Lung (tissue), 12 donors: ENCODE results near the gene MGAT1. TPM values are rescaled to one million over a fixed set of nuclear protein-coding genes. Genes with fewer than 3 reads are reported as not detected.

Experiments
- ATAC-seq: fragments of 200-7000 bp; cut with Tn5 transposase; one replicate; pipeline ENCODE4 v1.9.1; 2020; ENCODE audit warnings: moderate number of reproducible peaks; ENCODE audit not compliant: insufficient read depth, low FRiP score
- DNase-seq, 3 donors: peaks; one replicate each; pipeline ENCODE4 v3.0.0-alpha.2; 2013 to 2017
- H3K27ac ChIP-seq, 2 donors: one replicate each; pipeline ENCODE4 v1.5.1; 2013; ENCODE audit warnings: mild to moderate bottlenecking in 2 of 2, moderate library complexity in 2 of 2, control low read depth in 1 of 2, inconsistent platforms in 1 of 2, low read depth in 1 of 2, low read length in 1 of 2
- H3K27me3 ChIP-seq, 3 donors: one replicate each; pipeline ENCODE4 v1.5.1; 2013; ENCODE audit warnings: low read length in 2 of 3; ENCODE audit not compliant: control insufficient read depth in 3 of 3, insufficient read depth in 3 of 3
- H3K36me3 ChIP-seq, 4 donors: one replicate each; pipeline ENCODE4 v1.5.1; 2013; ENCODE audit warnings: low read length in 4 of 4, mild to moderate bottlenecking in 1 of 4, moderate library complexity in 1 of 4; ENCODE audit not compliant: control insufficient read depth in 4 of 4, insufficient read depth in 4 of 4
- H3K4me1 ChIP-seq, 5 donors: one replicate each; pipeline ENCODE4 v1.5.1; 2013; ENCODE audit warnings: low read length in 5 of 5, mild to moderate bottlenecking in 2 of 5, moderate library complexity in 1 of 5; ENCODE audit not compliant: control insufficient read depth in 5 of 5, insufficient read depth in 5 of 5
- H3K4me3 ChIP-seq: one replicate; pipeline ENCODE4 v1.5.1; 2013; ENCODE audit warnings: mild to moderate bottlenecking, control low read depth, moderate library complexity
- H3K9ac ChIP-seq, 2 donors: one replicate each; pipeline ENCODE4 v1.5.1; 2013; ENCODE audit warnings: low read length in 2 of 2, control low read depth in 1 of 2; ENCODE audit not compliant: insufficient read depth in 1 of 2
- H3K9me3 ChIP-seq, 4 donors: one replicate each; pipeline ENCODE4 v1.5.1; 2013; ENCODE audit warnings: low read length in 3 of 4, mild to moderate bottlenecking in 1 of 4, moderate library complexity in 1 of 4; ENCODE audit not compliant: control insufficient read depth in 4 of 4, insufficient read depth in 3 of 4
- CTCF ChIP-seq: IDR thresholded peaks from 2 replicates; pipeline ENCODE4 v1.5.1; 2012; ENCODE audit warnings: mild to moderate bottlenecking; ENCODE audit errors: control extremely low read depth, extremely low read depth
- WGBS, 2 donors: extraction: QIAGEN DNeasy Blood & Tissue Kit; methylation state at CpG; one replicate each; pipeline ENCODE4 v1.1.7; 2013; 5-methylcytosine and 5-hydroxymethylcytosine counted together
- polyA plus RNA-seq, 2 donors: library from polyadenylated mRNA; stranded (reverse); fragments of 200-250 nt; gene quantifications; one replicate each; pipeline ENCODE4 v1.2.1, GENCODE V29; 2013
- total RNA-seq, 2 donors: library from RNA; depleted of rRNA in 1 of 2; stranded (reverse); fragments of >200 nt in 1 of 2; gene quantifications; one replicate each; pipeline ENCODE4 v1.2.1, GENCODE V29; 2014 to 2021
- donor health status: control.
- donor health status: control.
- donor health status: Bipolar disorder and iron deficiency.
- donor health status: healthy.
- donor health status: DM: yes; HTN: yes; CAD: no.

The MGAT1 gene
- total and polyA plus RNA-seq, 4 donors: 117 to 415 (median 211) TPM

DNA sequence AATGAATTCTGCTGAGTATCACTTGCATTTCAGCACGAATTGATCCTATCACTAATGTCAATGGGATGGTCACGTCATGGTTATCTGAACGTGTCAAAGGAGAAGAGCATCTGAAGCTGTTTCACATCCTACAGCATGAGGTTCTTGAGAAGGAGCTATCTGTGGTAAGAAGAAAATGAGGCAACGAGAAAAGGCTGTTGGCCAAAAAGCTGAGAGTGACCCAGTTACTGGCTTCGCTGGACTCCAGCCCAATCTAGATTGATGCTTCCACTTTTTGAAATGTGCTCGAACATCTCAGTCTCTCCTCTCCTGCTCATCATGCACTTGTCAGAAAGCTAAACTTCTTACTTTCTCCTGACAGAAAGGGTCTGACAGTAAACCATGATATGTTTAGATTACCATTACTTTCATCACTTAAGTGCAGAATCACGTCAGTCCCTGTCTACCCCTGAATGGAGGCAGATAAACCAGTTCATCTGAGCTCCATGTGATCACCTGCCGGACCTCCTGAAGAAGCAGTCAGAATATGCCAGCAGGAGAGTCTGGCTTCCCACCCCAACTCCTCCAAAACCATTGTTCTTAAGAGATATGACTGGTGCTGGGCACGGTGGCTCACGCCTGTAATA is 22.5 kb downstream of the MGAT1 start:
- TF ChIP-seq CTCF: no peak
- no peak overlapping the region for H3K4me3 ChIP-seq
- H3K36me3 ChIP-seq: no peaks in the 10 kb centered on the region
- H3K9ac ChIP-seq: no peak overlapping the region
- H3K27ac ChIP-seq: no peak overlapping the region
- H3K4me1 ChIP-seq: peaks cover 0 to 5% (median under 1%) of the 10 kb centered on the region in 5 donors
- WGBS, 2 donors: 80 to 81% methylated on average over 10 of the region's 10 CpGs
- H3K27me3 ChIP-seq: no peaks in the 10 kb centered on the region
- no peaks in the 10 kb centered on the region for H3K9me3 ChIP-seq
- no peak for ATAC-seq
- no peak for DNase-seq

GRCh38 chr5:180777475-180777874 is 25.1 kb downstream of the MGAT1 start:
- ATAC-seq: no peak
- 95 to 100% methylated on average over 1 of the region's 1 CpG for WGBS, 2 donors
- no peak for DNase-seq
- no peaks in the 10 kb centered on the region for H3K4me1 ChIP-seq
- H3K9ac ChIP-seq: no peak overlapping the region
- no peaks in the 10 kb centered on the region for H3K9me3 ChIP-seq
- no peak overlapping the region for H3K4me3 ChIP-seq
- no peaks in the 10 kb centered on the region for H3K36me3 ChIP-seq
- H3K27me3 ChIP-seq: no peaks in the 10 kb centered on the region
- TF ChIP-seq CTCF: no peak
- no peak overlapping the region for H3K27ac ChIP-seq

GRCh38 chr5:180776376-180776775 is 26.2 kb downstream of the MGAT1 start:
- 97 to 100% methylated on average over 1 of the region's 1 CpG for WGBS, 2 donors
- no peak for TF ChIP-seq CTCF
- no peaks in the 10 kb centered on the region for H3K27me3 ChIP-seq
- no peaks in the 10 kb centered on the region for H3K36me3 ChIP-seq
- ATAC-seq: no peak
- no peaks in the 10 kb centered on the region for H3K9me3 ChIP-seq
- DNase-seq: no peak
- H3K27ac ChIP-seq: no peak overlapping the region
- no peak overlapping the region for H3K4me3 ChIP-seq
- no peaks in the 10 kb centered on the region for H3K4me1 ChIP-seq
- no peak overlapping the region for H3K9ac ChIP-seq

DNA sequence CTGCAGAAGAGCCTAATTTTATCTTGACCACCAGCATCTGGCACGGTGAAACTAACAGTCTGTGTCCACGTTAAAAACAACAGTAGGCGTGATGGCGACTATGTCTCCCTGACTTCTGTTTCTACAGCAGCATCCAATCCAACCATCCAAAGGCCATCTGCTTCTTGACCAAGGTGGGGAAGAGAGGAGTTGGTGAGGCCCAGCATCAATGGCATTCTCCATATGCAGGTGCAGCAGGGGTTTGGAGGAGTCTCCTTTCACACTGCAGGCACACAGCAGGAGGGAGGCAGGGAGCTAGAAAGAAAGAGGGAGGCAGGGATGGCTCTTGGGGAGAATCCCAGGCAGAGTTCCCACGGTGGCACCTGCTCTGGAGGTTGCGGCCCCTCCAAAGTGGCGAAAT is 27.0 kb downstream of the MGAT1 start:
- no peak overlapping the region for H3K27ac ChIP-seq
- no peak overlapping the region for H3K9ac ChIP-seq
- H3K4me3 ChIP-seq: no peak overlapping the region
- 92 to 96% methylated on average over 7 of the region's 7 CpGs for WGBS, 2 donors
- no peaks in the 10 kb centered on the region for H3K9me3 ChIP-seq
- no peak for TF ChIP-seq CTCF
- H3K36me3 ChIP-seq: no peaks in the 10 kb centered on the region
- H3K4me1 ChIP-seq: no peaks in the 10 kb centered on the region
- no peak for ATAC-seq
- no peak for DNase-seq
- H3K27me3 ChIP-seq: no peaks in the 10 kb centered on the region
